Measurements from ENCODE around the gene SKI. TPM values are rescaled to one million over a fixed set of nuclear protein-coding genes. Genes with fewer than 3 reads are reported as not detected.

The SKI gene
- polyA plus RNA-seq, 3 donors, result 0.20 to 6.6 (median 0.25) TPM

- Mint-ChIP-seq H3K4me3 (no peak overlapping the region), H3K27me3 (ENCODE audit: low read depth in 3 of 3) (no peaks in the 10 kb centered on the region), H3K27ac (no peak overlapping the region), H3K4me1 (peaks cover 25% of the 10 kb centered on the region), H3K9me3 (no peaks in the 10 kb centered on the region), H3K36me3 (peaks cover 11 to 12% of the 10 kb centered on the region in 2 donors)
- Histone ChIP-seq H3K27ac (ENCODE audit: low read depth in 1 of 2, low read length in 2 of 2) (no peak overlapping the region), H3K79me2 (ENCODE audit: insufficient read depth, low read length) (peaks cover 97% of the 10 kb centered on the region), H3K9me3 (replicated peaks in 1 of 2; ENCODE audit: control insufficient read depth in 1 of 2, insufficient read depth in 1 of 2, low read length in 2 of 2) (no peaks in the 10 kb centered on the region), H3K4me2 (replicated peaks; ENCODE audit: extremely low read depth, low read length, poor library complexity, severe bottlenecking) (no peak overlapping the region), H2AFZ (ENCODE audit: insufficient read depth, low read depth, low read length, poor library complexity, severe bottlenecking) (no peak overlapping the region), H3K4me3 (replicated peaks in 1 of 3; ENCODE audit: low read depth in 2 of 3, low read length in 3 of 3) (no peak overlapping the region), H3K36me3 (replicated peaks in 1 of 2; ENCODE audit: control insufficient read depth in 1 of 2, insufficient read depth in 2 of 2, low read length in 2 of 2) (no peaks in the 10 kb centered on the region), H3K4me1 (ENCODE audit: control insufficient read depth in 1 of 2, insufficient read depth in 2 of 2, low read length in 2 of 2) (peaks cover 4 to 11% of the 10 kb centered on the region in 2 donors), H3K9ac (ENCODE audit: insufficient read depth, low read length, poor library complexity, severe bottlenecking) (no peak overlapping the region), H4K20me1 (ENCODE audit: insufficient read depth, low read length) (peaks cover 100% of the 10 kb centered on the region), H3K27me3 (ENCODE audit: control insufficient read depth in 2 of 2, insufficient read depth in 2 of 2, low read length in 2 of 2) (no peaks in the 10 kb centered on the region)
- WGBS (ENCODE audit: insufficient coverage), result 97% methylated on average over 11 of the region's 15 CpGs
- no peak for DNase-seq
- no peak for TF ChIP-seq CTCF (IDR thresholded peaks at IDR 0.05)
- intact Hi-C loops (cut with micrococcal nuclease), result no loop called here
These were observed 39.7 kb downstream of the SKI start for GRCh38 chr1:2267862-2268261.

GRCh38 chr1:2268285-2269056 lies 40.4 kb downstream of the SKI start:
- no peaks in the 10 kb centered on the region for H3K36me3 ChIP-seq (replicated peaks in 1 of 2; ENCODE audit: control insufficient read depth in 1 of 2, insufficient read depth in 2 of 2, low read length in 2 of 2)
- WGBS (ENCODE audit: insufficient coverage), result 92% methylated on average over 12 of the region's 14 CpGs
- Mint-ChIP-seq H3K9me3 (no peaks in the 10 kb centered on the region), H3K36me3 (peaks cover 15 to 16% of the 10 kb centered on the region in 2 donors), H3K27me3 (ENCODE audit: low read depth in 3 of 3) (no peaks in the 10 kb centered on the region), H3K27ac (peak overlapping the region in 1 of 7 donors; percentile 62), H3K4me3 (no peak overlapping the region), H3K4me1 (peaks cover 22% of the 10 kb centered on the region)
- TF ChIP-seq CTCF (IDR thresholded peaks at IDR 0.05), result no peak
- H3K27me3 ChIP-seq (ENCODE audit: control insufficient read depth in 2 of 2, insufficient read depth in 2 of 2, low read length in 2 of 2), result no peaks in the 10 kb centered on the region
- H3K9me3 ChIP-seq (replicated peaks in 1 of 2; ENCODE audit: control insufficient read depth in 1 of 2, insufficient read depth in 1 of 2, low read length in 2 of 2), result no peaks in the 10 kb centered on the region
- no peak overlapping the region for H3K9ac ChIP-seq (ENCODE audit: insufficient read depth, low read length, poor library complexity, severe bottlenecking)
- no peak for DNase-seq
- H3K79me2 ChIP-seq (ENCODE audit: insufficient read depth, low read length), result peaks cover 97% of the 10 kb centered on the region
- intact Hi-C loops (cut with micrococcal nuclease), result no loop called here
- peaks cover 100% of the 10 kb centered on the region for H4K20me1 ChIP-seq (ENCODE audit: insufficient read depth, low read length)
- H3K27ac ChIP-seq (ENCODE audit: low read depth in 1 of 2, low read length in 2 of 2), result no peak overlapping the region
- no peak overlapping the region for H3K4me2 ChIP-seq (replicated peaks; ENCODE audit: extremely low read depth, low read length, poor library complexity, severe bottlenecking)
- no peak overlapping the region for H2AFZ ChIP-seq (ENCODE audit: insufficient read depth, low read depth, low read length, poor library complexity, severe bottlenecking)
- no peak overlapping the region for H3K4me3 ChIP-seq (replicated peaks in 1 of 3; ENCODE audit: low read depth in 2 of 3, low read length in 3 of 3)
- peaks cover 4 to 11% of the 10 kb centered on the region in 2 donors for H3K4me1 ChIP-seq (ENCODE audit: control insufficient read depth in 1 of 2, insufficient read depth in 2 of 2, low read length in 2 of 2)

Measured in CD14-positive monocyte (primary cell).